Keratinocyte (primary cell): ENCODE measurements around the gene CFAP53. TPM values are rescaled to one million over a fixed set of nuclear protein-coding genes. Genes with fewer than 3 reads are reported as not detected.

Experiments used
- DNase-seq: peaks from one replicate; pipeline ENCODE4 v3.0.0-alpha.2; 2011; ENCODE audit warnings: low read depth, missing footprints, low spot score
- FAIRE-seq: peaks from 2 replicates; lab custom pipeline; 2011; peaks lifted over from hg19 to GRCh38; lab: Jason Lieb, UNC
- H2AFZ ChIP-seq: 2 replicates; pipeline ENCODE4 v1.6.0; 2012; ENCODE audit warnings: low read length, control low read depth, inconsistent platforms; ENCODE audit not compliant: control insufficient read depth
- H3K27ac ChIP-seq: 2 replicates; pipeline ENCODE4 v1.5.1; 2011; ENCODE audit warnings: low read length; ENCODE audit not compliant: control insufficient read depth, insufficient read depth
- H3K27me3 ChIP-seq: 3 replicates; pipeline ENCODE4 v1.6.0; 2011; ENCODE audit warnings: low read length; ENCODE audit not compliant: control insufficient read depth, insufficient read depth; ENCODE audit errors: extremely low read depth
- H3K36me3 ChIP-seq, 2 experiments: 2 replicates in 1 of 2; 3 replicates in 1 of 2; pipeline ENCODE4 v1.5.1; 2011; ENCODE audit warnings: low read length in 2 of 2, mild to moderate bottlenecking in 1 of 2; ENCODE audit not compliant: control insufficient read depth in 2 of 2, insufficient read depth in 2 of 2; ENCODE audit errors: extremely low read depth in 1 of 2
- H3K4me1 ChIP-seq: 3 replicates; pipeline ENCODE4 v1.5.1; 2011; ENCODE audit warnings: low read length; ENCODE audit not compliant: control insufficient read depth, insufficient read depth; ENCODE audit errors: extremely low read depth
- H3K4me2 ChIP-seq: 3 replicates; pipeline ENCODE4 v1.6.0; 2011; ENCODE audit warnings: low read depth, low read length; ENCODE audit not compliant: control insufficient read depth, insufficient read depth; ENCODE audit errors: extremely low read depth
- H3K4me3 ChIP-seq, 3 experiments: fragments of 200-600 bp in 1 of 3; sonication (generic) in 1 of 3; 2 replicates in 2 of 3; 3 replicates in 1 of 3; pipeline ENCODE4 v1.5.1; 2011 to 2016; ENCODE audit warnings: low read length in 3 of 3, mild to moderate bottlenecking in 3 of 3, control low read depth in 2 of 3, inconsistent platforms in 1 of 3, low read depth in 1 of 3, mixed read lengths in 1 of 3, mixed run types in 1 of 3, moderate library complexity in 1 of 3; ENCODE audit not compliant: control insufficient read depth in 2 of 3, insufficient read depth in 2 of 3; ENCODE audit errors: extremely low read depth in 1 of 3
- H3K79me2 ChIP-seq: 2 replicates; pipeline ENCODE4 v1.6.0; 2012; ENCODE audit warnings: low read length; ENCODE audit not compliant: control insufficient read depth, insufficient read depth
- H3K9ac ChIP-seq: 3 replicates; pipeline ENCODE4 v1.6.0; 2011; ENCODE audit warnings: low read length; ENCODE audit not compliant: control insufficient read depth, insufficient read depth; ENCODE audit errors: extremely low read depth
- H3K9me1 ChIP-seq: 3 replicates; pipeline ENCODE4 v1.6.0; 2011; ENCODE audit warnings: low read length; ENCODE audit not compliant: control insufficient read depth, insufficient read depth; ENCODE audit errors: extremely low read depth
- H3K9me3 ChIP-seq: 2 replicates; pipeline ENCODE4 v1.5.1; 2012; ENCODE audit warnings: low read depth, low read length; ENCODE audit not compliant: control insufficient read depth
- H4K20me1 ChIP-seq: 3 replicates; pipeline ENCODE4 v1.6.0; 2011; ENCODE audit warnings: low read length; ENCODE audit not compliant: control insufficient read depth, insufficient read depth; ENCODE audit errors: extremely low read depth
- EZH2 ChIP-seq: IDR thresholded peaks from one replicate; pipeline ENCODE4 v1.6.1; 2012; ENCODE audit warnings: inconsistent platforms, mild to moderate bottlenecking, low read length, moderate library complexity
- dilution Hi-C: fragments of 300-500 bp; cut with MboI; formaldehyde crosslinking; loops from one replicate; pipeline ENCODE4 v1.7.0; 2020; ENCODE audit warnings: low sequenced_read_pairs; ENCODE audit not compliant: extremely low pct_ligation_motif_present
- polyA plus RNA-seq, 5 experiments: library from polyadenylated mRNA; depleted of rRNA in 3 of 5; stranded (reverse) in 3 of 5; stranded (forward) in 1 of 5; unstranded in 1 of 5; fragments of >200 nt; gene quantifications; 1 replicate in 1 of 5; 2 replicates in 3 of 5; 3 replicates in 1 of 5; pipeline versions ENCODE4 v1.2.1 to v1.2.3, GENCODE V29; 2011 to 2012; ENCODE audit warnings: missing spikeins in 2 of 5, low read depth in 1 of 5, low replicate concordance in 1 of 5
- TF ChIP-seq, protein P1 (sequence below), 3 experiments: IDR thresholded peaks in 1 of 3; conservative IDR thresholded peaks in 1 of 3; optimal IDR thresholded peaks in 1 of 3; 2 replicates in 2 of 3; 3 replicates in 1 of 3; pipeline versions ENCODE3 to v1.5.1; 2011; ENCODE audit warnings: low read length in 3 of 3, mild to moderate bottlenecking in 3 of 3, moderate library complexity in 2 of 3, control low read depth in 1 of 3, inconsistent platforms in 1 of 3; ENCODE audit not compliant: insufficient read depth in 2 of 3; ENCODE audit errors: extremely low read depth in 1 of 3

Gene CFAP53
- polyA plus RNA-seq, 1 donor (not counting 4 experiments of a cell fraction or from before 2014, with no cell fraction given) = 0.59 TPM

DNA sequence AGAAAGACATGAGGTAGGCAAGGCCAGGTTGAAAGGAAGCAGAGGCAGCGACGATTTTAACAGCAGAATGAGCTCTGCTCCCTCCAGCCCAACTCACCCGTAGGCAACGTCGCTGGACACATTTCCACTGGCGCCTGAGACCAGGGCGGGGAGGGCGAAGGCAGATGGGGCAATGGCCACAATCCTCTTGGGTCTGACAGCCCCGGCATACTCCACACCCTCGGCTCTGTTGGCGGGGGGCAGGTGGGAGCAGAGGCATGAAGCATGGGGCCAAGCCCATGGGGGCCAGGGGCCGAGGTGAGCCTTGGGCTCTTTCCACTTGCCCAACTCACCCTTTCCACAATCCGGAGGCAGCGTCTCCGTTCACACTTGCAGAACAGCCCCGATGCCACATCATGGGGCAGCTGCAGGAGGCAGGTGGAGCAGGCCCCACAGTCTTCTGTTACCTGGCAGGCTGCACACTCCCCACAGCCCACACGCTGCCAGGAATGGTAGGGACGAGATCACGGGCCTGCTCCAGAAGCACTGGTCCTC, 9.3 kb upstream of the CFAP53 start:
- Histone ChIP-seq H3K27me3 (no peaks in the 10 kb centered on the region), H3K9ac (no peak overlapping the region), H3K36me3 (peaks cover 52 to 70% of the 10 kb centered on the region in 2 experiments), H3K9me3 (no peaks in the 10 kb centered on the region), H3K4me2 (no peak overlapping the region), H3K4me3 (no peak overlapping the region), H4K20me1 (no peaks in the 10 kb centered on the region), H3K9me1 (peaks cover 3% of the 10 kb centered on the region), H2AFZ (no peak overlapping the region), H3K27ac (no peak overlapping the region), H3K79me2 (peaks cover 44% of the 10 kb centered on the region), H3K4me1 (peaks cover 28% of the 10 kb centered on the region)
- TF ChIP-seq, protein P1, sequence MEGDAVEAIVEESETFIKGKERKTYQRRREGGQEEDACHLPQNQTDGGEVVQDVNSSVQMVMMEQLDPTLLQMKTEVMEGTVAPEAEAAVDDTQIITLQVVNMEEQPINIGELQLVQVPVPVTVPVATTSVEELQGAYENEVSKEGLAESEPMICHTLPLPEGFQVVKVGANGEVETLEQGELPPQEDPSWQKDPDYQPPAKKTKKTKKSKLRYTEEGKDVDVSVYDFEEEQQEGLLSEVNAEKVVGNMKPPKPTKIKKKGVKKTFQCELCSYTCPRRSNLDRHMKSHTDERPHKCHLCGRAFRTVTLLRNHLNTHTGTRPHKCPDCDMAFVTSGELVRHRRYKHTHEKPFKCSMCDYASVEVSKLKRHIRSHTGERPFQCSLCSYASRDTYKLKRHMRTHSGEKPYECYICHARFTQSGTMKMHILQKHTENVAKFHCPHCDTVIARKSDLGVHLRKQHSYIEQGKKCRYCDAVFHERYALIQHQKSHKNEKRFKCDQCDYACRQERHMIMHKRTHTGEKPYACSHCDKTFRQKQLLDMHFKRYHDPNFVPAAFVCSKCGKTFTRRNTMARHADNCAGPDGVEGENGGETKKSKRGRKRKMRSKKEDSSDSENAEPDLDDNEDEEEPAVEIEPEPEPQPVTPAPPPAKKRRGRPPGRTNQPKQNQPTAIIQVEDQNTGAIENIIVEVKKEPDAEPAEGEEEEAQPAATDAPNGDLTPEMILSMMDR (optimal IDR thresholded peaks at IDR 0.05 in 1 of 3, IDR thresholded peaks at IDR 0.05 in 1 of 3, conservative IDR thresholded peaks at IDR 0.05 in 1 of 3; ENCODE audit: extremely low read depth in 1 of 3, insufficient read depth in 2 of 3, low read length in 3 of 3) = no peak
- TF ChIP-seq EZH2 = no peak
- FAIRE-seq (no peak), DNase-seq (no peak)
- dilution Hi-C loops = no loop called here

DNA sequence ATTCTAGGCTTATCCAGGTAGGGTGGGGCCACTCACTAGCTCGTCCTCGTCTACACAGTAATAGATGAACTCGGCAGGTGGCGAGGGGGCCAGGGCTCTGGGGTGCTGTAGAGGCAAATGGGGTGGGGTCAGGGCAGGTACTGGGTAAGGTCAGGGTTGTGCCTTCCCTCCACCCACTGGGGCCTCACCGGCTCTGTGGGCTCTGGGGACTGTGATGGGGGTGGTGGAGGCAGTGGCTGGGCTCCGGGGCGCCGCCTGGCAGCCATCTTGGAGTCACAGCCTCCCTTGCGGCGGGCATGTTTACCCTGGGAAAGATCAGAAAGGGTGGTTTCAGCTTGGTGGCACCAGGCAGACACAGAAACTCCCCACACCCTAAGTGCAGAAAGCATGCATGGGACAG, 8.6 kb upstream of the CFAP53 start:
- H3K36me3 ChIP-seq = peaks cover 58 to 69% of the 10 kb centered on the region in 2 experiments
- no peaks in the 10 kb centered on the region for H3K27me3 ChIP-seq
- no peak overlapping the region for H2AFZ ChIP-seq
- peaks cover 25% of the 10 kb centered on the region for H3K4me1 ChIP-seq
- DNase-seq (no peak), FAIRE-seq (no peak)
- peaks cover 38% of the 10 kb centered on the region for H3K79me2 ChIP-seq
- H3K4me3 ChIP-seq = no peak overlapping the region
- TF ChIP-seq, protein P1 (optimal IDR thresholded peaks at IDR 0.05 in 1 of 3, IDR thresholded peaks at IDR 0.05 in 1 of 3, conservative IDR thresholded peaks at IDR 0.05 in 1 of 3; ENCODE audit: extremely low read depth in 1 of 3, insufficient read depth in 2 of 3, low read length in 3 of 3) = no peak
- TF ChIP-seq EZH2 = no peak
- no peaks in the 10 kb centered on the region for H3K9me3 ChIP-seq
- H4K20me1 ChIP-seq = no peaks in the 10 kb centered on the region
- no peak overlapping the region for H3K9ac ChIP-seq
- dilution Hi-C loops = no loop called here
- peaks cover 3% of the 10 kb centered on the region for H3K9me1 ChIP-seq
- H3K27ac ChIP-seq = no peak overlapping the region
- no peak overlapping the region for H3K4me2 ChIP-seq
